Measurements from ENCODE around the gene PHACTR1. TPM values are rescaled to one million over a fixed set of nuclear protein-coding genes. Genes with fewer than 3 reads are reported as not detected.
A peak's percentile ranks its signal among the peaks of the same experiment; 100 is the strongest.
"Not testable (repeated sequence)": the region's sequence is repeated elsewhere in the genome, so short reads cannot be mapped to it uniquely, and the experiment has no call there.

The PHACTR1 gene
- total and polyA plus RNA-seq, 5 experiments from 2014 or later: 0.07 to 3.0 (median 0.70) TPM

- Mint-ChIP-seq H3K9me3 (no peaks in the 10 kb centered on the region), H3K4me3 (no peak overlapping the region), H3K4me1 (peaks cover 0 to 46% (median 6%) of the 10 kb centered on the region in 4 donors), H3K27me3 (no peaks in the 10 kb centered on the region), H3K36me3 (peaks cover 6 to 89% (median 52%) of the 10 kb centered on the region in 3 donors), H3K27ac (peak overlapping the region in 2 of 10 donors; percentile 41 to 44)
- no peak for DNase-seq
- POLR2A ChIA-PET: no interaction called here
- no peak for ATAC-seq
These were observed 589.2 kb downstream of the PHACTR1 start for GRCh38 chr6:13305791-13306190.

DNA sequence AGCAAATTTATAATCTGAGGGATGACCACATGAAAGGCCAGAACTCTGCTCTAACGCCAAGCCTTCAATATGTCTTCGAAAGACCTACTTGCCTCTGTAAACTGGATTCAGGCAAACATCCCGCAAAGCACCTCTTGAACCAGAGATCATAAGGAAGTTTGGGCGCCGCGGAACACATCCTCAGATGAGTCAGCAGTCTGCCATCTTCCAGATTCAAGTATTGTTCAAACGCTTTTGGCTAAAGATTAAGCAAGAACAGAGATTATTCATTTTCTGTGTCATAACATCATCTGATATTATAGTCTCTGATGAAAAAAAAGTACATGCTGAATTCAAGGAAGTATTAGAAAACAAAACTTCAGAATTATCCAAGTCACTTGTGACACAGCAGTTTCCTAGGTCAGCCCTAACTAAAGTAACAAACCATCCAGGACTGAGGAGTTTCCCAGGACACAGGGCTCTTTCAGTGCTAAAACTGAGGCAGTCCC, 591.0 kb downstream of the PHACTR1 start:
- ATAC-seq: no peak
- DNase-seq: no peak
- peaks cover 6 to 90% (median 49%) of the 10 kb centered on the region in 3 donors for H3K36me3 Mint-ChIP-seq
- H3K4me1 Mint-ChIP-seq: peaks cover 0 to 40% (median 7%) of the 10 kb centered on the region in 4 donors
- H3K4me3 Mint-ChIP-seq: no peak overlapping the region
- no peaks in the 10 kb centered on the region for H3K9me3 Mint-ChIP-seq
- H3K27ac Mint-ChIP-seq: peak overlapping the region in 2 of 10 donors; percentile 31 to 60
- H3K27me3 Mint-ChIP-seq: no peaks in the 10 kb centered on the region
- POLR2A ChIA-PET: interaction anchor here (0.6 kb wide), 1 partner anchor 50 kb away, joined by 4 read pairs; no protein-coding TSS in a partner anchor

DNA sequence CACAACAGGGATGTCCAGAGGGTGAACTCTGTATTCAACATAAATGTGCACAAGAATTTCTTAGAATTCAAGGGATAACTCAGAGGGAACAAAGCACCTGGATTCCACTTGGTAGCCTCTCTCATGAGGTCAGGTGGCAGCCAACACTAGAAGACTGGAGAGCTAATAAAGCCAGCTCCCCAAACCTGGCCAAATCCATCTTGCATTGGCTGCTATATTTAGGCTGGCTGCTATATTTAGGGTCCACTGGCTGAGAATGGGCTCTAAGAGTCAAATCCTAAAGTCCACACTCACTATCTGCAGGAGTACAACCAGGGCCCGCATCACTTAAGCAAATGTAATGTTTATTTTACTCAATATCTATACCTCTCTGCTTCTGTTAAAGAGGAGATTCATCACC, 591.8 kb downstream of the PHACTR1 start:
- POLR2A ChIA-PET: interaction anchor here (1.0 kb wide), 1 partner anchor 9 kb away, joined by 3 read pairs; no protein-coding TSS in a partner anchor
- ATAC-seq: no peak
- no peak overlapping the region for H3K4me3 Mint-ChIP-seq

DNA sequence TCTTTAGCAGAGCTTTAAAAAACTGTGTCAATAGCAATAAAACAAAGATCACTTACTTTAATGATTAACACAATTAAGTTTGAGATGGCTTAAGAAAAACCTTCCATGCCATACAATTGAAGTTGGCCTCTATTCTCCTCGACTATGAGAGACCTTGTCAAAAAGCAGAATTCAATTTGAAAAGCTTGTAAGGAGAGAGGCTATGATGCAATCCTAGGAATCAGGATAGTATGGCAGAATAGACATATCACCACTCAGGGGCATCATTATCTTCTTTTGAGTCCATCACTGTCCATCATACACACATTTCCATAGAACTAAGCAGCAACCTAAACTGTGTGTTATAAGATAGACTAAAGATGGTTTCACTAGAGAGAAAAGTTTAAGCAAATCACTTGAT, 594.6 kb downstream of the PHACTR1 start:
- ATAC-seq: no peak
- H3K9me3 Mint-ChIP-seq: no peaks in the 10 kb centered on the region
- H3K36me3 Mint-ChIP-seq: peaks cover 6 to 92% (median 56%) of the 10 kb centered on the region in 3 donors
- no peak for DNase-seq
- H3K4me3 Mint-ChIP-seq: no peak overlapping the region
- POLR2A ChIA-PET: no interaction called here
- no peaks in the 10 kb centered on the region for H3K27me3 Mint-ChIP-seq
- H3K27ac Mint-ChIP-seq: no peak overlapping the region
- H3K4me1 Mint-ChIP-seq: peaks cover 0 to 9% (median 2%) of the 10 kb centered on the region in 4 donors

More for the DNA sequence above, 591.8 kb downstream of the PHACTR1 start:
- Mint-ChIP-seq H3K4me1 (peaks cover 0 to 32% (median 3%) of the 10 kb centered on the region in 4 donors), H3K9me3 (no peaks in the 10 kb centered on the region), H3K27ac (peak overlapping the region in 1 of 10 donors; percentile 49), H3K36me3 (peaks cover 1 to 90% (median 49%) of the 10 kb centered on the region in 3 donors), H3K27me3 (no peaks in the 10 kb centered on the region)
- no peak for DNase-seq

DNA sequence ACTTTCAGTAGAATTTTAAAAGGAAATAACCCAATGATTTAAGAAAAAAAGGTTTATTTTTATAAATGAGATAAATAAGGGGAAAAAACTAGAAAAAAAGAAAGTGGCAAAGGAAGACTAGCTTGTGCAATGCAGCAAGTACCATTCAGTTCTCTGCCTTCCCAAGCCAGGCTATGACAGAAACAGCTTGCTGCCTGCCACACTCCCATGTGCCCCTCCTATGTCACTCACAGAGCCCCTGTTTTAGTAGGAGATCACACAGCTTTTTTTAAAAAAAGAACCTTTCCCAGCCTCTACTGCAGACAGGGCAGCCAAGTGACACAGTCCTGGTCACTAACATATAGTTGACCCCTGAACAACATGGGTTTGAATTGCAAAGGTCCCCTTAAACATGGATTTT, 598.2 kb downstream of the PHACTR1 start:
- Mint-ChIP-seq H3K4me1 (peaks cover 0 to 2% (median 0%) of the 10 kb centered on the region in 4 donors), H3K27me3 (no peaks in the 10 kb centered on the region), H3K27ac (no peak overlapping the region), H3K4me3 (no peak overlapping the region), H3K36me3 (peaks cover 10 to 93% (median 47%) of the 10 kb centered on the region in 3 donors), H3K9me3 (no peaks in the 10 kb centered on the region)
- DNase-seq (no peak), ATAC-seq (no peak)
- POLR2A ChIA-PET: no interaction called here

DNA sequence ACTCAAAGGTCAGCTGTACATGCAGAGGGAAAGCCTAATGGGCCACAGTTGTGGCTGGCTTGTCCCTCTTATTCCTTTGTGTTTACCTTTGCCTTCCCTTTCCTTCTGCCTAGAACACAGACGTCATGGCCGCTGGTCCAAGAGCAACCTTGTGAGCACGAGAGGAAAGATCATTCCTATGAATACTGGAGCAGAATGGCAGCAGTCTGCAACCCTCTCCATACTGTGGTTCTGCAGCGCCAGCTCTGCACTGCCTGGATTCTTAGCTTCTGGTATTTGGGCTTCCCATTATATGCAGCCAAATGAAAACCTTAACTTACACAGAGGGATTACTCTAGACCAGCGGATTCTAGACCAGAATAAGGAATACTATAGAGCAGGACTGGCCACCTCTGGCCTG, 599.3 kb downstream of the PHACTR1 start:
- Mint-ChIP-seq H3K36me3 (peaks cover 13 to 93% (median 56%) of the 10 kb centered on the region in 3 donors), H3K27me3 (no peaks in the 10 kb centered on the region), H3K27ac (peak overlapping the region in 2 of 10 donors; percentile 47 to 57), H3K9me3 (no peaks in the 10 kb centered on the region), H3K4me3 (no peak overlapping the region), H3K4me1 (peaks cover 0 to 2% (median 0%) of the 10 kb centered on the region in 4 donors)
- DNase-seq (no peak), ATAC-seq (no peak)
- POLR2A ChIA-PET: interaction anchor here (0.6 kb wide), 1 partner anchor 15 kb away, joined by 3 read pairs; no protein-coding TSS in a partner anchor

GRCh38 chr6:13318821-13319220, 602.3 kb downstream of the PHACTR1 start:
- Mint-ChIP-seq H3K9me3 (no peaks in the 10 kb centered on the region), H3K4me1 (peaks cover 0 to 2% (median 0%) of the 10 kb centered on the region in 4 donors), H3K27ac (no peak overlapping the region), H3K36me3 (peaks cover 20 to 93% (median 44%) of the 10 kb centered on the region in 3 donors), H3K4me3 (no peak overlapping the region), H3K27me3 (no peaks in the 10 kb centered on the region)
- POLR2A ChIA-PET: interaction anchor here (0.7 kb wide), 1 partner anchor 9 kb away, joined by 3 read pairs; no protein-coding TSS in a partner anchor
- no peak for ATAC-seq
- DNase-seq: no peak

GRCh38 chr6:13319891-13320564, 603.5 kb downstream of the PHACTR1 start:
- Mint-ChIP-seq H3K4me3 (no peak overlapping the region), H3K36me3 (peaks cover 28 to 94% (median 42%) of the 10 kb centered on the region in 3 donors), H3K27me3 (no peaks in the 10 kb centered on the region), H3K27ac (no peak overlapping the region), H3K4me1 (peaks cover 0 to 2% (median under 1%) of the 10 kb centered on the region in 4 donors), H3K9me3 (no peaks in the 10 kb centered on the region)
- no peak for DNase-seq
- POLR2A ChIA-PET: interaction anchor here (0.6 kb wide), 1 partner anchor 1296 kb away, joined by 4 read pairs; no protein-coding TSS in a partner anchor
- no peak for ATAC-seq

DNA sequence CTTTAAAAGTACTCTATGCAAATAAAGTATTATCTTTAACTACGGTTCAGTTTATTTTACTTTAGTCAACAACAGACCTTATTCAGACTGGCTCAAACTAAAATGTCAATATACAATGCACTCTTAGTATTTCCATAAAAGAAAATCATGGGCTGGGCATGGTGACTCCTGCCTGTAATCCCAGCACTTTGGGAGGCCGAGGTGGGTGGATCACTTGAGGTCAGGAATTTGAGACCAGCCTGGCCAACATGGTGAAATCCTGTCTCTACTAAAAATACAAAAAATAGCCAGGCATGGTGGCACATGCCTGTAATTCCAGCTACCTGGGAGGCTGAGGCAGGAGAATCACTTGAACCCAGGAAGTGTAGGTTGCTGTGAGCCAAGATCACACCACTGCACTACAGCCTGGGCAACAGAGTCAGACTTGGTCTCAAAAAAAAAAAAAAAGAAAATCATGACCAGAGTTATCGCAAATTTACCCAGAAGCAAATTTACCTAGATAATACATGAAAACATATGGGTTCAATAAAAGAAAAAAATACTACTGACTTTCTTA, 609.5 kb downstream of the PHACTR1 start:
- H3K27me3 Mint-ChIP-seq, ATAC-seq, POLR2A ChIA-PET, DNase-seq, H3K9me3 Mint-ChIP-seq, H3K27ac Mint-ChIP-seq: not testable (repeated sequence)
- peak overlapping the region in 3 of 10 donors; percentile 22 to 96 (median 56) for H3K4me3 Mint-ChIP-seq
- peaks cover 3 to 31% (median 19%) of the 10 kb centered on the region in 4 donors for H3K4me1 Mint-ChIP-seq
- peaks cover 6 to 46% (median 14%) of the 10 kb centered on the region in 3 donors for H3K36me3 Mint-ChIP-seq

DNA sequence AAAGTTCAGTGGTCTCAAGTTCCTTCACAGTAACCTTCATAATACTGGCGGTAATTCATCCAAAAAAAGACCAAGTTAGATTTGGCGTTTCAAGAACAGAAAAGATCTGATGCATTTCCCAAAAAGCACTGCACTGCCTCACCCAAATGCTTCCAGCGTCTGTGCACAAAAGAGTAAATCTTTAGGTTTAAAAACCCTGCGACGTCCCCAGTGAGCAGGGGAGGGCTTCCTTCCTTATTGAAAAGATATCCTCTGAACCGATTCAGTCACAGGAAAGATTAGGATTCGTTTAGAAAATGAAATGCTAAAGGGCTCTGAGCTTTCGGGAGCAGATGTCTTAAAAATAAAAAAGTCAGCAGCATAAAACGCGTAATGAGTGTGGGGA, 611.1 kb downstream of the PHACTR1 start:
- DNase-seq: no peak
- peaks cover 2 to 31% (median 19%) of the 10 kb centered on the region in 4 donors for H3K4me1 Mint-ChIP-seq
- no peaks in the 10 kb centered on the region for H3K9me3 Mint-ChIP-seq
- ATAC-seq: peak; percentile 2 to 16
- H3K36me3 Mint-ChIP-seq: peaks cover 6 to 30% (median 9%) of the 10 kb centered on the region in 3 donors
- POLR2A ChIA-PET: interaction anchor here (1.1 to 2.1 kb wide), 4 partner anchors 10 to 288 kb away, joined by 3 to 17 read pairs (median 10); partner anchors contain the start of genes NOL7 and SIRT5
- no peaks in the 10 kb centered on the region for H3K27me3 Mint-ChIP-seq
- peak overlapping the region; percentile 93 to 99 (median 98) for H3K27ac Mint-ChIP-seq
- H3K4me3 Mint-ChIP-seq: peak overlapping the region; percentile 88 to 97 (median 96)

DNA sequence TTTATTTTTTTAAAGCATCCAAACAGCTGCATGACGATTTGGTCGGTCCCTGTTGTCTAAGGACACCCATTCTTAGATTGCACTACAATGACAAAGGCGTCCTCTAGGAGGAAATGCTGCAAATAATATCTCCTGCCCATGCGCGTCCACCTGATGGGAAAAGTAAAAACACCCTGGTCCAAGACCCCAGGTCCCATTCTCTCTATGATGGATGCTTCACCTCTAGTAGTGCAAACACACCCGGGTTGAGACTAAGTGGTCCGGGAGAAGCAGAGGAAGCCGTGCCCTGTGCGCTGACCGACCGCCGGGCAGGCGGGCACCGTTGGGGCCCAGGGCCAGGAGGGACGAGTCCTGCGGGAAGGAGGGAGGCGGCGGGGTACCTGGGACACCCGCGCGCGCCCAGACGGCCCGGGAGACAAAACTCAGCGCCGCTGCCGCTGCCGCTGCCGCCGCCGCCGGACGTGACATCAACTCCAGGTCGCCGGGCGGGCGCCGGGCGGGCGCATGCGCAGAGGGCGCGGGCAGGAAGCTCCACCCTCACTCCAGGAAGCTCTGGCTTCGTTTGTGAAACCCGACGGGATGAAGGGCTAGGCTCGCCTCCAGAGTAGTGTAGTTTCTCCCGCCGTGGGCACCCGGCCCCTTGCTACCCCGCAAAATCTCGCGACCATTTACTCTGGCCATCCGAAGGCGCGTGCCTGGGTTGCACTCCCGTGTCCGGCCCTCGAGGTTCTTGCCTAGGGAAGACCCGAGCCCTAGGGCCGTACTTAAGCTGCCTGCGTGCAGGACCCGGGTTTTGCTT, 611.7 kb downstream of the PHACTR1 start, which contains the start of gene TBC1D7:
Gene TBC1D7, minus strand, starts transcription at position 462 of the 799 bp plus-strand sequence. CDS start 1,639 bp downstream, outside the sequence.
- H3K4me1 Mint-ChIP-seq: peaks cover 2 to 31% (median 19%) of the 10 kb centered on the region in 4 donors
- ATAC-seq: peak; percentile 86 to 88

DNA sequence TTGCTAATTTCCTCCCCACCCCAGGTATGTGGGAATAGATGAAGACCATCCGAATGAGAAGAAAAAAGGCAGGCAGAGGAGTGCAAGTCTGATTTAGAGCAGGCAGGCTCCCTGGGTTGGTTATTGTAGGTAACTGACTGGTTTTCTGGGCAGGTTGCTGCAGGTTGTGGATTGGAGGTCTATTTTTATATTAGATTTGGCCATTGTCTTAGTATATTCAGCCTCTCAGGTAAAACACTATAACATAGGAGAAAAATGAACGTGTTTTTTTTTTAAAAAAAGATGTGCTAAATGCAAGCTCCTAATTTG, 612.3 kb downstream of the PHACTR1 start:
- no peaks in the 10 kb centered on the region for H3K9me3 Mint-ChIP-seq
- POLR2A ChIA-PET: interaction anchor here (1.1 to 2.1 kb wide), 7 partner anchors 9 to 485 kb away, joined by 3 to 17 read pairs (median 7); partner anchors contain the start of genes MCUR1, NOL7, RANBP9 and SIRT5
- peak overlapping the region; percentile 95 to 99 (median 98) for H3K27ac Mint-ChIP-seq
- H3K4me1 Mint-ChIP-seq: peaks cover 2 to 31% (median 19%) of the 10 kb centered on the region in 4 donors
- ATAC-seq (no peak), DNase-seq (no peak)
- no peaks in the 10 kb centered on the region for H3K27me3 Mint-ChIP-seq
- peaks cover 6 to 21% (median 9%) of the 10 kb centered on the region in 3 donors for H3K36me3 Mint-ChIP-seq
- H3K4me3 Mint-ChIP-seq: peak overlapping the region; percentile 90 to 97 (median 96)

More for the DNA sequence above, 611.7 kb downstream of the PHACTR1 start, which contains the start of gene TBC1D7:
- H3K36me3 Mint-ChIP-seq: peaks cover 6 to 26% (median 9%) of the 10 kb centered on the region in 3 donors
- H3K4me3 Mint-ChIP-seq: peak within 1 kb of the TSS; percentile 90 to 97 (median 96)
- no peaks in the 10 kb centered on the region for H3K9me3 Mint-ChIP-seq
- H3K27ac Mint-ChIP-seq: peak within 1 kb of the TSS; percentile 95 to 99 (median 98)
- no peaks in the 10 kb centered on the region for H3K27me3 Mint-ChIP-seq
- peak; percentile 88 to 96 (median 94) for DNase-seq
- POLR2A ChIA-PET: interaction anchor here (0.6 to 2.1 kb wide), 8 partner anchors 9 to 486 kb away, joined by 3 to 17 read pairs (median 6); partner anchors contain the start of genes MCUR1, NOL7, RANBP9 and SIRT5

All from naive thymus-derived CD8-positive, alpha-beta T cell (primary cell).